Keratinocyte (primary cell): ENCODE data around the gene FAM170B.

Experiments
- EZH2 ChIP-seq: IDR thresholded peaks from one replicate; pipeline ENCODE4 v1.6.1; 2012; ENCODE audit warnings: inconsistent platforms, mild to moderate bottlenecking, low read length, moderate library complexity
- TF ChIP-seq, protein P1 (sequence below), 3 experiments: IDR thresholded peaks in 1 of 3; conservative IDR thresholded peaks in 1 of 3; optimal IDR thresholded peaks in 1 of 3; 2 replicates in 2 of 3; 3 replicates in 1 of 3; pipeline versions ENCODE3 to v1.5.1; 2011; ENCODE audit warnings: low read length in 3 of 3, mild to moderate bottlenecking in 3 of 3, moderate library complexity in 2 of 3, control low read depth in 1 of 3, inconsistent platforms in 1 of 3; ENCODE audit not compliant: insufficient read depth in 2 of 3; ENCODE audit errors: extremely low read depth in 1 of 3

DNA sequence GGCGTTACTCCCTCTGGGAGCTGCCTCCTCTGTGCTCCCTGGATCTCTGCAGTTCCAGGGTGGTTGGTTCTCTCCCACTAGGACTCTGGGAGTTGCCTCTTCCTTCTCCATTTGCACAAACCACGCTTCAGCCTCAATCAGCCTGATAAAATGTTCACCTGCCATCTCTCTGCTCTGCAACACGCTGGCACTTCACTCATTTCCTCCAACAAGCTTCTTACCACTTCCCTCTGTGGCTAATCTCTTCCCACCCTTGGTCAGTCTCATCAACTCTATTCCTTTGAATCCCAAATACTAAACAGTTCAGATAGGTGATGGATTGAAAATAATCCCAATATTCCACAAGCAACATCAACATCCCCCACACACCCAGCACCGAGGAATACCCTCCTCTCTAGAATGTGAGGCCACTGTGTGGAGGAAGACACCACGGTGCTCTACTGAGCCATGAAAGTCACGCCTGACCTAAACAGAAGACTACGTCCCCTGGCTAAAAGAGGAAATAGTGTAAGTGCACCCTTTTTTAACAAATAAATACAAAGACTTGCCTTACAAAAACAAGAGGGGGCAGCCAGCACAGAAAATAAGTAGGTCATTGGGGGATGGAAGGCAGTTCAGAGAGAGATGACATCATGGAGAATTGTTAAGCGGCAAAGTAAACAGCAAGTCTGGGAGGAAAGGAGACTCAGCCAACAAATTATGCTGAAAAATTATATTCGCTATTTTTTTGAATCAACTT is 1.9 kb upstream of the FAM170B start:
- TF ChIP-seq, protein P1, sequence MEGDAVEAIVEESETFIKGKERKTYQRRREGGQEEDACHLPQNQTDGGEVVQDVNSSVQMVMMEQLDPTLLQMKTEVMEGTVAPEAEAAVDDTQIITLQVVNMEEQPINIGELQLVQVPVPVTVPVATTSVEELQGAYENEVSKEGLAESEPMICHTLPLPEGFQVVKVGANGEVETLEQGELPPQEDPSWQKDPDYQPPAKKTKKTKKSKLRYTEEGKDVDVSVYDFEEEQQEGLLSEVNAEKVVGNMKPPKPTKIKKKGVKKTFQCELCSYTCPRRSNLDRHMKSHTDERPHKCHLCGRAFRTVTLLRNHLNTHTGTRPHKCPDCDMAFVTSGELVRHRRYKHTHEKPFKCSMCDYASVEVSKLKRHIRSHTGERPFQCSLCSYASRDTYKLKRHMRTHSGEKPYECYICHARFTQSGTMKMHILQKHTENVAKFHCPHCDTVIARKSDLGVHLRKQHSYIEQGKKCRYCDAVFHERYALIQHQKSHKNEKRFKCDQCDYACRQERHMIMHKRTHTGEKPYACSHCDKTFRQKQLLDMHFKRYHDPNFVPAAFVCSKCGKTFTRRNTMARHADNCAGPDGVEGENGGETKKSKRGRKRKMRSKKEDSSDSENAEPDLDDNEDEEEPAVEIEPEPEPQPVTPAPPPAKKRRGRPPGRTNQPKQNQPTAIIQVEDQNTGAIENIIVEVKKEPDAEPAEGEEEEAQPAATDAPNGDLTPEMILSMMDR (optimal IDR thresholded peaks at IDR 0.05 in 1 of 3, IDR thresholded peaks at IDR 0.05 in 1 of 3, conservative IDR thresholded peaks at IDR 0.05 in 1 of 3; ENCODE audit: extremely low read depth in 1 of 3, insufficient read depth in 2 of 3, low read length in 3 of 3): no peak
- no peak for TF ChIP-seq EZH2
